H1 (cell line): ENCODE data around the gene PPP2R2C. TPM values are rescaled to one million over a fixed set of nuclear protein-coding genes. Genes with fewer than 3 reads are reported as not detected.

Experiments
- BRCA1 ChIP-seq: IDR thresholded peaks from 2 replicates; pipeline ENCODE4 v1.6.1; 2012; ENCODE audit warnings: low read depth, low read length, improper control_type of control experiment
- CHD2 ChIP-seq: IDR thresholded peaks from 2 replicates; pipeline ENCODE4 v1.6.1; 2012; ENCODE audit warnings: low read length, improper control_type of control experiment
- CREB1 ChIP-seq: IDR thresholded peaks from 2 replicates; pipeline ENCODE4 v1.6.1; 2012; ENCODE audit warnings: inconsistent platforms
- MAX ChIP-seq: IDR thresholded peaks from 2 replicates; pipeline ENCODE4 v1.6.1; 2012; ENCODE audit warnings: inconsistent platforms
- POLR2A ChIP-seq, 2 experiments: IDR thresholded peaks; 1 replicate in 1 of 2; 2 replicates in 1 of 2; pipeline ENCODE4 v1.6.1; 2011; ENCODE audit warnings: low read depth in 2 of 2, low read length in 2 of 2, mild to moderate bottlenecking in 2 of 2; ENCODE audit errors: control extremely low read depth in 1 of 2
- SUZ12 ChIP-seq: fragments of 200-600 bp; sonication (generic); IDR thresholded peaks from 2 replicates; pipeline ENCODE4 v1.6.1; 2012; ENCODE audit warnings: mild to moderate bottlenecking, inconsistent platforms, low read length, moderate library complexity, mixed read lengths
- polyA plus RNA-seq, 7 experiments: library from polyadenylated mRNA; depleted of rRNA in 3 of 7; stranded (reverse) in 5 of 7; unstranded in 2 of 7; fragments of >200 nt in 5 of 7; fragments of 200-250 nt in 2 of 7; gene quantifications; 1 replicate in 5 of 7; 2 replicates in 1 of 7; 4 replicates in 1 of 7; pipeline versions ENCODE4 v1.2.1 to v1.2.3, GENCODE V29; 2011 to 2013; ENCODE audit warnings: missing spikeins in 2 of 7, mixed read lengths in 2 of 7
- total RNA-seq: library from RNA; stranded (reverse); fragmentation: NEBNext Ultra II Directional; extraction: Animal tissue kit (Norgen Biotek cat#: 25700); gene quantifications from 2 replicates; pipeline ENCODE4 v1.2.1, GENCODE V29; 2021

The PPP2R2C gene
- total and polyA plus RNA-seq, 2 of the 8 experiments (the other 6 are each of a cell fraction or from before 2014, with no cell fraction given): 6.4 TPM

- TF ChIP-seq CREB1 (no peak), SUZ12 (no peak), POLR2A (IDR thresholded peaks at IDR 0.05; ENCODE audit: control extremely low read depth in 1 of 2, low read depth in 2 of 2, low read length in 2 of 2) (no peak), MAX (no peak), CHD2 (no peak), BRCA1 (no peak)
Observed at GRCh38 chr4:6280365-6280996, 191.9 kb downstream of the PPP2R2C start (continued).
